Activated B cell treated with CpG ODN at 0.5 μM for 24 hours (primary cell): Measurements from ENCODE around the gene SMOC2. TPM values are rescaled to one million over a fixed set of nuclear protein-coding genes. Genes with fewer than 3 reads are reported as not detected.
"Not testable (repeated sequence)": the region's sequence is repeated elsewhere in the genome, so short reads cannot be mapped to it uniquely, and the experiment has no call there.

Experiments used
- ATAC-seq: fragments of 200-7000 bp; cut with Tn5 transposase; one replicate; pipeline ENCODE4 v1.10.0; 2021; ENCODE audit warnings: low read depth, mild to moderate bottlenecking, moderate library complexity
- CTCF ChIA-PET: fragments of 350-600 bp; sonication (Branson Sonifier 250); formaldehyde crosslinking; loops from one replicate; lab custom pipeline; 2021; ENCODE audit warnings: antibody characterized with exemption; lab: Charles Lee
- POLR2A ChIA-PET: fragments of 350-600 bp; sonication (Branson Sonifier 250); formaldehyde crosslinking; loops from one replicate; lab custom pipeline; 2021; ENCODE audit warnings: antibody characterized with exemption; lab: Charles Lee
- DNase-seq: peaks from one replicate; pipeline ENCODE4 v3.0.0; 2022
- H3K27ac Mint-ChIP-seq: one replicate; pipeline ENCODE4 v1.8.0; 2020; ENCODE audit warnings: mixed read lengths
- H3K27me3 Mint-ChIP-seq: one replicate; pipeline ENCODE4 v1.8.0; 2021; ENCODE audit warnings: mixed read lengths
- H3K36me3 Mint-ChIP-seq: one replicate; pipeline ENCODE4 v1.8.0; 2021; ENCODE audit warnings: low read depth, mixed read lengths
- H3K4me1 Mint-ChIP-seq: one replicate; pipeline ENCODE4 v1.8.0; 2021; ENCODE audit warnings: mixed read lengths
- H3K4me3 Mint-ChIP-seq: one replicate; pipeline ENCODE4 v1.8.0; 2020; ENCODE audit warnings: mild to moderate bottlenecking, mixed read lengths
- H3K9me3 Mint-ChIP-seq: one replicate; pipeline ENCODE4 v1.8.0; 2020; ENCODE audit warnings: mixed read lengths
- intact Hi-C: fragments of 100-400 bp; cut with micrococcal nuclease; formaldehyde crosslinking; loops from one replicate; pipeline ENCODE4 v1.15.1; 2024
- total RNA-seq: library from RNA; stranded (reverse); gene quantifications from 2 replicates; pipeline ENCODE4 v1.2.3, GENCODE V29; 2022
- TF ChIP-seq, protein P1 (sequence below): fragments of 200-600 bp; IDR thresholded peaks from one replicate; pipeline ENCODE4 v1.8.0; 2022; ENCODE audit warnings: antibody characterized with exemption, mild to moderate bottlenecking

Gene SMOC2
- total RNA-seq, 1 donor from 2014 or later = not detected

DNA sequence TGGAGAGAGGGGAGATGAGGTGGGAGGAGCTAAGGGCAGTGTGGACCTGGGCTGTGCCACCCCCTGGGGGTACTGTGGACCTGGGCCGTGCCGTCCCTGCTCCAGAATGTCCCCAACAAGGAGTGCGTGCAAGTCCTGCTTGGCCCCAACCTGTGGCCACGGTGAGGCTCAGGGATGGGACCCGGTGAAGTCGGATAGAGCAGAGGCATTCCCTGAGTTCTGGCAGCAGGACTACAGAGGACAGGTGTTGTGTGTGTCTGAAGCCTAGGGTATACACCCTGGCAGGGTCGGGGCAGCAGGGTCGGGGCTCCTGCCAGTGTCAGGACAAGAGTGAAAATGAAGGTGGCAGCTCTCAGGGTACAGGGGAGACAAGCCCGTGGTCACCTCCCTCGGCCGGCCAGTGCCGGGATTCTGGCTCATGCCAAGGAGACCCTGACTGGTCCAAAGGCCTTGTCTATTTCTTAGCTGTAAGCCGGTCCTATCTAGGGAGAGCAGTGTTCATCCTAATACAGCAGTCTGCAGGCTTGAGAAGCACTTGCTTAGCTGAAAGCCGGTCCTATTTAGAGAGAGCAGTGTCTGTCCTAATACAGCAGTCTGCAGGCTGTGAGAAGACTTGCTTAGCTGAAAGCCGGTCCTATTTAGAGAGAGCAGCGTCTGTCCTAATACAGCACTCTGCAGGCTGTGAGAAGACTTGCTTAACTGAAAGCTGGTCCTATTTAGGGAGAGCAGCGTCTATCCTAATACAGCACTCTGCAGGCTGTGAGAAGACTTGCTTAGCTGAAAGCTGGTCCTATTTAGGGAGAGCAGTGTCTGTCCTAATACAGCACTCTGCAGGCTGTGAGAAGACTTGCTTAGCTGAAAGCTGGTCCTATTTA lies 95.9 kb downstream of the SMOC2 start:
- H3K36me3 Mint-ChIP-seq = no peaks in the 10 kb centered on the region
- no peak for DNase-seq
- no peak overlapping the region for H3K27ac Mint-ChIP-seq
- ChIA-PET CTCF (no interaction called here), POLR2A (no interaction called here)
- TF ChIP-seq, protein P1, sequence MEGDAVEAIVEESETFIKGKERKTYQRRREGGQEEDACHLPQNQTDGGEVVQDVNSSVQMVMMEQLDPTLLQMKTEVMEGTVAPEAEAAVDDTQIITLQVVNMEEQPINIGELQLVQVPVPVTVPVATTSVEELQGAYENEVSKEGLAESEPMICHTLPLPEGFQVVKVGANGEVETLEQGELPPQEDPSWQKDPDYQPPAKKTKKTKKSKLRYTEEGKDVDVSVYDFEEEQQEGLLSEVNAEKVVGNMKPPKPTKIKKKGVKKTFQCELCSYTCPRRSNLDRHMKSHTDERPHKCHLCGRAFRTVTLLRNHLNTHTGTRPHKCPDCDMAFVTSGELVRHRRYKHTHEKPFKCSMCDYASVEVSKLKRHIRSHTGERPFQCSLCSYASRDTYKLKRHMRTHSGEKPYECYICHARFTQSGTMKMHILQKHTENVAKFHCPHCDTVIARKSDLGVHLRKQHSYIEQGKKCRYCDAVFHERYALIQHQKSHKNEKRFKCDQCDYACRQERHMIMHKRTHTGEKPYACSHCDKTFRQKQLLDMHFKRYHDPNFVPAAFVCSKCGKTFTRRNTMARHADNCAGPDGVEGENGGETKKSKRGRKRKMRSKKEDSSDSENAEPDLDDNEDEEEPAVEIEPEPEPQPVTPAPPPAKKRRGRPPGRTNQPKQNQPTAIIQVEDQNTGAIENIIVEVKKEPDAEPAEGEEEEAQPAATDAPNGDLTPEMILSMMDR = no peak
- intact Hi-C loops = no loop called here
- no peak overlapping the region for H3K4me3 Mint-ChIP-seq
- no peaks in the 10 kb centered on the region for H3K27me3 Mint-ChIP-seq
- no peak for ATAC-seq
- no peaks in the 10 kb centered on the region for H3K9me3 Mint-ChIP-seq
- H3K4me1 Mint-ChIP-seq = no peaks in the 10 kb centered on the region

DNA sequence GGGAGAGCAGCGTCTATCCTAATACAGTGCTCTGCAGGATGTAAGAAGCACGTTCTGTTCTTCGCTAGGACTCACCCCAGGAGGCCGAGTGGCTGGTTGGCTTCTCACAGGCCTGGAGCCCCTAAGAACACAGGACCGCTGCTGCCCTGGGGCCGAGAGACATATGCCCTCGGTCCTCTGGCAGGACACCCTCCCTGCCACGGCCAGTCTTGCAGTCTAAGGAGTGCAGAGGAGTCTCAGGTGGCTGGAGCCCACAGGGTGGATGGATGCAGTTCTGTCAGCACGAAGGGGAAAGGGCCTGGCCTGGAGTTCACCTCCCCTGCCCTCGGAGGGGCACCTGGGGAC lies 96.5 kb downstream of the SMOC2 start:
- Mint-ChIP-seq H3K27me3 (no peaks in the 10 kb centered on the region), H3K27ac (no peak overlapping the region), H3K4me1 (no peaks in the 10 kb centered on the region), H3K9me3 (no peaks in the 10 kb centered on the region), H3K4me3 (no peak overlapping the region), H3K36me3 (no peaks in the 10 kb centered on the region)
- ChIA-PET CTCF (no interaction called here), POLR2A (no interaction called here)
- ATAC-seq (no peak), DNase-seq (no peak)
- intact Hi-C loops = no loop called here
- TF ChIP-seq, protein P1 = no peak

DNA sequence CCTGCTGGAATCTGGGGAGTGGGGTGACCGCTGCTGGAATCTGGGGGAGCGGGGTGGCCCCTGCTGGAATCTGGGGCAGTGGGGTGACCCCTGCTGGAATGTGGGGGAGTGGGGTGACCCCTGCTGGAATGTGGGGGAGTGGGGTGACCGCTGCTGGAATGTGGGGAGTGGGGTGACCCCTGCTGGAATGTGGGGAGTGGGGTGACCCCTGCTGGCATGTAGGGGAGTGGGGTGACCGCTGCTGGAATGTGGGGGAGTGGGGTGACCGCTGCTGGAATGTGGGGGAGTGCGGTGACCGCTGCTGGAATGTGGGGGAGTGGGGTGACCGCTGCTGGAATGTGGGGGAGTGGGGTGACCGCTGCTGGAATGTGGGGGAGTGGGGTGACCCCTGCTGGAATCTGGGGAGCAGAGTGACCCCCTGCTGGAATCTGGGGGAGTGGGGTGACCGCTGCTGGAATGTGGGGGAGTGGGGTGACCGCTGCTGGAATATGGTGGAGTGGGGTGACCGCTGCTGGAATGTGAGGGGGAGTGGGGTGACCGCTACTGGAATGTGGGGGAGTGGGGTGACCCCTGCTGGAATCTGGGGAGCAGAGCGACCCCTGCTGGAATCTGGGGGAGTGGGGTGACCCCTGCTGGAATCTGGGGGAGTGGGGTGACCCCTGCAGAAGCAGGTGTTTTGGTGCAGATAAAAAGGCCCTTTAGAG lies 97.4 kb downstream of the SMOC2 start:
- H3K27me3 Mint-ChIP-seq, CTCF ChIA-PET, H3K36me3 Mint-ChIP-seq, intact Hi-C loops, ATAC-seq, POLR2A ChIA-PET, H3K4me1 Mint-ChIP-seq, DNase-seq, H3K27ac Mint-ChIP-seq, H3K4me3 Mint-ChIP-seq, H3K9me3 Mint-ChIP-seq: not testable (repeated sequence)

DNA sequence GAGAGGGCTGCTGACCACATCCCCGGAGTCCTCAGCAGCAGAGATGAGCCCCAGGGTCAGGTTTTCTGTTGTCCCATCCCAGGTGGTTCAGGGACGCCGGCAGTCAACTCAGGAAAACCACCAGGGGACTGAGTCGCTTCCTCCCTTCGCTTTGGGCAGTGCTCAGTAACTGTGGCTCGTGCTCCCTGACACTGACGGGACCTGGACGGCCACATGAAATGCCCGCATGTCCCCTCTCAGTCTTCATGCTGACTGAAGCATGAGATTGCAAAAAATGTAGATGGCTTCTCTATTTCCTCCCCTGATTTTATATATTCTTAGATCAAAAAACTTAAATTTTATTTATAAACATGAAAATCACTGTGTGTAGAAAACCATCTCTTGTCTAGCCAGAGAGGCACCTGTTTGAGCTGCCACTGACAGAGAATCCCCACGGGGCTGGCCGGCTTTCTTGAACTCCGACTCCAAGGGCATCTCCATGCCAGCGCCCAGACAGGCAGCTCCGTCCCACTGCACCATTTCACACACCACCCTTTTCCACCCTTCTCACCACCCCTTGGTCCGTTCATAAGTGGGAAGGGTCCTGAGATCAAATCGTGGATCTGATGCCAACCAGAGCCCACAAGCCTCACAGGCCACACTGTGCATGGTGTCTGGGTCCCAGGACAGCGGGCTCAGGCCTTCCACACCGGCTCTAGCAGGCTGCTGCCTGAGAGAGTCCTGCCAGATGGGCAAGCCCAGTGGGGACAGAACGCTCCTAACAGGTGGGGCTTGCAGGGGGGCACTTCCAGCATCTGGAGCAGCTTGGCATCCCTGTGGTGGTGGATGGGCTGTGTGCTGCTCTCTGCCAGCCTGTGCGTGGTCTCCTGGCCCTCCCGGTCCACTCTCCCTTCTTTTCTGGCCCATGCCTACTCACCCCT lies 98.2 kb downstream of the SMOC2 start:
- DNase-seq = no peak
- TF ChIP-seq, protein P1 = no peak
- Mint-ChIP-seq H3K27ac (no peak overlapping the region), H3K27me3 (no peaks in the 10 kb centered on the region), H3K4me3 (no peak overlapping the region), H3K36me3 (no peaks in the 10 kb centered on the region), H3K4me1 (no peaks in the 10 kb centered on the region), H3K9me3 (no peaks in the 10 kb centered on the region)
- POLR2A ChIA-PET = no interaction called here
- CTCF ChIA-PET = no interaction called here
- intact Hi-C loops = no loop called here
- ATAC-seq = no peak

DNA sequence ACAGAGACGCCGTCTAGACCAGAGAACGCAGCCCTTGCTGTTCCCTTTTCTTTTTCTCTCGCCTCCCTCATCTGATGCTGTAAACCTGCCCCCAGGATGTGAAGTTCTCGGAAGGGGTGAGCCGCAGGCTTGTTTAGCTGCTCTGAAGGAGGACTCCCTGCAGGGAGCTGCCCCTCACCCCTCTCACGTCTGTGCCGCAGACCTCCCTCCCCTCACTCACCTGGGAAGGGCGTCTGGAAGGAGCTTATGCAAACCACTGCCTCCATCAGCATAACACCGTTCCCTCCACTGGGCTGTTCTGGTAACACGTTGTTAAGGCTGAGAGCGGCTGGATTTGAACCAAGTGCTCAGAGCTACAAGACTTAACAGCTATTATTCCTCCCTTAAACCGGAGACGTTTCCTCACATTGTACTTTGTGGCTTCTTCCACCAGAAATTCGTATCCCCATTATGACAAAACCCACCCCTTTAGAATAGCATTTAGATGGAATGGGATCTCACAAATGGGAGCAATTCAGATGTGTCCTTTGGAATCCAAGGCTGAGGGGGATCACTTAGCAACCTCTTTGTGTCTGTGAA lies 99.8 kb downstream of the SMOC2 start:
- no peaks in the 10 kb centered on the region for H3K4me1 Mint-ChIP-seq
- H3K9me3 Mint-ChIP-seq = no peaks in the 10 kb centered on the region
- ATAC-seq (no peak), DNase-seq (no peak)
- CTCF ChIA-PET = no interaction called here
- POLR2A ChIA-PET = no interaction called here
- intact Hi-C loops = no loop called here
- TF ChIP-seq, protein P1 = no peak
- no peak overlapping the region for H3K27ac Mint-ChIP-seq
- no peak overlapping the region for H3K4me3 Mint-ChIP-seq
- H3K36me3 Mint-ChIP-seq = no peaks in the 10 kb centered on the region
- no peaks in the 10 kb centered on the region for H3K27me3 Mint-ChIP-seq
